Loucy (cell line): ENCODE results near the gene DHX9.
"Not testable (repeated sequence)": the region's sequence is repeated elsewhere in the genome, so short reads cannot be mapped to it uniquely, and the experiment has no call there.

Experiments used
- H2AFZ ChIP-seq: fragments of 200-600 bp; sonication (generic); 2 replicates; pipeline ENCODE4 v1.6.0; 2016; ENCODE audit warnings: antibody characterized with exemption, mild to moderate bottlenecking, low read length, moderate library complexity
- H3F3A ChIP-seq: fragments of 200-600 bp; 2 replicates; pipeline ENCODE4 v1.6.0; 2016; ENCODE audit warnings: antibody characterized with exemption, low read depth, mild to moderate bottlenecking
- H3K27me3 ChIP-seq: fragments of 200-600 bp; sonication (generic); 2 replicates; pipeline ENCODE4 v1.6.1; 2014; ENCODE audit warnings: low read length, mild to moderate bottlenecking; ENCODE audit not compliant: insufficient read depth, poor library complexity, severe bottlenecking
- H3K36me3 ChIP-seq: fragments of 200-600 bp; sonication (generic); 2 replicates; pipeline ENCODE4 v1.6.1; 2016; ENCODE audit warnings: low read length; ENCODE audit not compliant: insufficient read depth
- H3K4me1 ChIP-seq: fragments of 200-600 bp; sonication (generic); 2 replicates; pipeline ENCODE4 v1.5.1; 2014; ENCODE audit warnings: low read length, mild to moderate bottlenecking; ENCODE audit not compliant: insufficient read depth, poor library complexity, severe bottlenecking
- H3K4me2 ChIP-seq: fragments of 200-600 bp; sonication (generic); 2 replicates; pipeline ENCODE4 v1.6.0; 2014; ENCODE audit warnings: antibody characterized with exemption, low read length, low read depth, mild to moderate bottlenecking; ENCODE audit not compliant: poor library complexity, severe bottlenecking
- H3K4me3 ChIP-seq: fragments of 200-600 bp; sonication (generic); 2 replicates; pipeline ENCODE4 v1.5.1; 2014; ENCODE audit warnings: low read length, mild to moderate bottlenecking, mixed read lengths; ENCODE audit not compliant: poor library complexity, severe bottlenecking
- H3K79me2 ChIP-seq: fragments of 200-600 bp; sonication (generic); 2 replicates; pipeline ENCODE4 v1.6.1; 2014; ENCODE audit warnings: low read length; ENCODE audit not compliant: insufficient read depth
- H3K9ac ChIP-seq: fragments of 200-600 bp; sonication (generic); 2 replicates; pipeline ENCODE4 v1.6.0; 2014; ENCODE audit warnings: mild to moderate bottlenecking, low read depth, low read length, moderate library complexity; ENCODE audit not compliant: poor library complexity, severe bottlenecking
- H3K9me2 ChIP-seq: fragments of 200-600 bp; sonication (generic); replicated peaks from 2 replicates; pipeline ENCODE4 v1.6.1; 2016; ENCODE audit warnings: low read depth, low read length, mixed read lengths
- H3K9me3 ChIP-seq: fragments of 200-600 bp; sonication (generic); 2 replicates; pipeline ENCODE4 v1.6.1; 2014; ENCODE audit warnings: mild to moderate bottlenecking, antibody characterized with exemption, low read length, low read depth; ENCODE audit not compliant: insufficient read depth
- H4K20me1 ChIP-seq: fragments of 200-600 bp; sonication (generic); 2 replicates; pipeline ENCODE4 v1.6.0; 2014; ENCODE audit warnings: antibody characterized with exemption, low read length, mild to moderate bottlenecking; ENCODE audit not compliant: insufficient read depth, poor library complexity, severe bottlenecking
- CTCF ChIP-seq: fragments of 200-600 bp; sonication (generic); conservative IDR thresholded peaks from 2 replicates; pipeline ENCODE4 v1.5.1; 2014; ENCODE audit warnings: mild to moderate bottlenecking, antibody characterized with exemption, low read length
- EZH2phosphoT487 ChIP-seq: fragments of 200-600 bp; IDR thresholded peaks from 2 replicates; pipeline ENCODE4 v1.6.1; 2018; ENCODE audit warnings: antibody characterized with exemption, mild to moderate bottlenecking, moderate library complexity, borderline replicate concordance

The DHX9 gene

GRCh38 chr1:182890927-182891610 lies 51.9 kb downstream of the DHX9 start:
- Histone ChIP-seq H3K4me3 (no peak overlapping the region), H3K9me2 (no peaks in the 10 kb centered on the region), H3F3A (peaks cover 6% of the 10 kb centered on the region; the same call in 1 of the 2 replicates), H3K27me3 (no peaks in the 10 kb centered on the region), H2AFZ (no peak overlapping the region), H3K4me1 (peaks cover 28% of the 10 kb centered on the region), H3K9ac (no peak overlapping the region), H3K9me3 (no peaks in the 10 kb centered on the region), H4K20me1 (no peaks in the 10 kb centered on the region), H3K4me2 (no peak overlapping the region), H3K36me3 (peaks cover 33% of the 10 kb centered on the region), H3K79me2 (no peaks in the 10 kb centered on the region)
- TF ChIP-seq EZH2phosphoT487: no peak
- TF ChIP-seq CTCF: no peak

- H3K36me3 ChIP-seq: no peaks in the 10 kb centered on the region
- no peak overlapping the region for H3K9ac ChIP-seq
- no peaks in the 10 kb centered on the region for H4K20me1 ChIP-seq
- no peak overlapping the region for H3K4me2 ChIP-seq
- H3K79me2 ChIP-seq: no peaks in the 10 kb centered on the region
- H3K9me3 ChIP-seq: no peaks in the 10 kb centered on the region
- H3K4me1 ChIP-seq: peaks cover 5% of the 10 kb centered on the region
- no peak overlapping the region for H3K4me3 ChIP-seq
- H3F3A ChIP-seq: no peaks in the 10 kb centered on the region
- no peak for TF ChIP-seq CTCF
- no peak for TF ChIP-seq EZH2phosphoT487
- no peaks in the 10 kb centered on the region for H3K27me3 ChIP-seq
- no peak overlapping the region for H2AFZ ChIP-seq
- no peaks in the 10 kb centered on the region for H3K9me2 ChIP-seq
Observed at GRCh38 chr1:182897696-182898095, 58.5 kb downstream of the DHX9 start.

DNA sequence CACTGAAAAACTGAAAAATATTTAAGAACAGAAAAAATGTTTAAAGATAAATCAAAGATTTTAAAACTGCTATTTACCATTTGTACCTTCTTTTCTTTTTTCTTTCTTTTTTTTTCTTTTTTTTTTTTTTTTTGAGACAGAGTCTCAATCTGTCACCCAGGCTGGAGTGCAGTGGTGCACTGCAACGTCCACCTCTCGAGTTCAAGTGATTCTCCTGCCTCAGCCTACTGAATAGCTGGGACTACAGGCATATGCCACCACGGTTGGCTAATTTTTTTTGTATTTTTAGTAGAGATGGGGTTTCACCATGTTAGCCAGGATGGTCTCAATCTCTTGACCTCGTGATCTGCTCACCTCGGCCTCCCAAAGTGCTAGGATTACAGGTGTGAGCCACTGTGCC lies 62.8 kb downstream of the DHX9 start:
- H3K4me1 ChIP-seq, H3K9me2 ChIP-seq, H3K9ac ChIP-seq, H2AFZ ChIP-seq, H4K20me1 ChIP-seq, H3K9me3 ChIP-seq, H3K36me3 ChIP-seq, H3K4me3 ChIP-seq, H3F3A ChIP-seq, H3K4me2 ChIP-seq, H3K79me2 ChIP-seq, H3K27me3 ChIP-seq: not testable (repeated sequence)

DNA sequence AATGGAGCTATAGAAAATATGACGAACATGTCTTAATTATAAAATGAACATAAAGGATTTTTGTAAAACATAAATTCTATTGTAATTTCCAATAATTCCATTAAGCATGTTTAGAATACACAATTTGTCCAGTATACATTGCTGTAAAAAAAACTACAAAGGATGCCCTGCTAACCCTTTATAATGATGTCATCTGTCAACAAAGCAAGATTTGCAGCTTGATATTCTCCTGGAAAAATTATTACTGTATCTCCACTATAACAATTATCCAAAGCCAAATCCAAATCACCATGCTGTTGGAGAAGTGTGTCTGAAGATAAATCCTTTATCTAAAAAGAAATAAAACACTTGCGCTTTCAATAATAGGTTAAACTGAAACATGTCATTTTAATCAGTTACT lies 66.2 kb downstream of the DHX9 start:
- Histone ChIP-seq H3K4me3 (no peak overlapping the region), H3K36me3 (no peaks in the 10 kb centered on the region), H3K9ac (no peak overlapping the region), H3K9me2 (no peaks in the 10 kb centered on the region), H4K20me1 (no peaks in the 10 kb centered on the region), H3F3A (no peaks in the 10 kb centered on the region), H3K4me2 (no peak overlapping the region), H3K4me1 (peaks cover 10% of the 10 kb centered on the region), H3K79me2 (no peaks in the 10 kb centered on the region), H2AFZ (no peak overlapping the region), H3K27me3 (no peaks in the 10 kb centered on the region), H3K9me3 (no peaks in the 10 kb centered on the region)
- TF ChIP-seq CTCF (no peak), EZH2phosphoT487 (no peak)
